Measurements from ENCODE around the gene ALDH3A2.

The ALDH3A2 gene

DNA sequence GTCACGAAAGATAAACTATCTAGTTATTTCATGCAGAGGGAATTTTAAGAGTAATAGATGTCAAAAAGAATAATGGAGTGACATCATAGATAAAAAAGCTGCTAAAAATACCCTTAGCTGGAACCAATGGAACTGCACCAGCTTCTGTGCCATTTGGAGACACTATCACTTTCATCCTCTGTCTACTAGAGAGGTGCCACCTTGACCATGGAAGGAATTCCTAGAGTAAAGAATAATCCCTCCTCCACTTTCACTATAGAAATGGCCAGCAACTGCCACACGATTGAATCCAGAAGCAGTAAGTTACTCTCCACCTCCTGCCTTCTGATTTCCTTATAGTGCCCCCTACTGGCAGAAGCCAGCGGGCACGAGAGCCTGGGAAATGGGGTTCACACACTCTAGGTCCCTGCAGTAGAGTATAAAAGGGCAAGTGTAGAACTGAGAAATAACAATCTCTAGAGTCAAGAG lies 2.8 kb upstream of the ALDH3A2 start (continued):
- TF ChIP-seq OSR2 (tag by site-specific recombination; IDR thresholded peaks at IDR 0.05) (no peak; the same call in 1 of the 2 replicates), ZBTB7A (tag by site-specific recombination; IDR thresholded peaks at IDR 0.05; ENCODE audit: low read depth) (no peak), ZNF560 (tag by site-specific recombination; IDR thresholded peaks at IDR 0.05; ENCODE audit: borderline replicate concordance) (no peak), ZNF292 (tag by site-specific recombination; IDR thresholded peaks at IDR 0.05; ENCODE audit: borderline replicate concordance, low read depth) (no peak), ZNF654 (tag by site-specific recombination; IDR thresholded peaks at IDR 0.05; ENCODE audit: low read depth) (peak; percentile 54), ZNF747 (tag by site-specific recombination; IDR thresholded peaks at IDR 0.05) (no peak), ZNF19 (tag by site-specific recombination; IDR thresholded peaks at IDR 0.05; ENCODE audit: low read depth) (no peak), ZNF701 (tag by site-specific recombination; IDR thresholded peaks at IDR 0.05) (no peak), ZNF561 (tag by site-specific recombination; IDR thresholded peaks at IDR 0.05; ENCODE audit: borderline replicate concordance) (0 out of 2 replicates have a peak, but pooled peaks have one; percentile 30), KLF1 (tag by site-specific recombination; IDR thresholded peaks at IDR 0.05) (no peak), SCRT1 (tag by site-specific recombination; IDR thresholded peaks at IDR 0.05; ENCODE audit: borderline replicate concordance) (no peak), PRDM1 (tag by site-specific recombination; IDR thresholded peaks at IDR 0.05) (peak; percentile 49; the same call in 1 of the 2 replicates), ZNF184 (tag by site-specific recombination; IDR thresholded peaks at IDR 0.05) (no peak), ZSCAN16 (tag by site-specific recombination; IDR thresholded peaks at IDR 0.05) (no peak), ZNF391 (tag by site-specific recombination; IDR thresholded peaks at IDR 0.05; ENCODE audit: borderline replicate concordance, low read depth) (no peak), SP7 (tag by site-specific recombination; IDR thresholded peaks at IDR 0.05) (0 out of 2 replicates have a peak, but pooled peaks have one; percentile 12), ZNF175 (tag by site-specific recombination; IDR thresholded peaks at IDR 0.05) (no peak), ZNF530 (tag by site-specific recombination; IDR thresholded peaks at IDR 0.05; ENCODE audit: low read depth) (no peak), ZNF473 (tag by site-specific recombination; IDR thresholded peaks at IDR 0.05) (no peak), ZNF16 (tag by site-specific recombination; IDR thresholded peaks at IDR 0.05; ENCODE audit: low read depth) (no peak), ZNF350 (tag by site-specific recombination; IDR thresholded peaks at IDR 0.05) (no peak)
- TF ChIP-seq, protein P1, sequence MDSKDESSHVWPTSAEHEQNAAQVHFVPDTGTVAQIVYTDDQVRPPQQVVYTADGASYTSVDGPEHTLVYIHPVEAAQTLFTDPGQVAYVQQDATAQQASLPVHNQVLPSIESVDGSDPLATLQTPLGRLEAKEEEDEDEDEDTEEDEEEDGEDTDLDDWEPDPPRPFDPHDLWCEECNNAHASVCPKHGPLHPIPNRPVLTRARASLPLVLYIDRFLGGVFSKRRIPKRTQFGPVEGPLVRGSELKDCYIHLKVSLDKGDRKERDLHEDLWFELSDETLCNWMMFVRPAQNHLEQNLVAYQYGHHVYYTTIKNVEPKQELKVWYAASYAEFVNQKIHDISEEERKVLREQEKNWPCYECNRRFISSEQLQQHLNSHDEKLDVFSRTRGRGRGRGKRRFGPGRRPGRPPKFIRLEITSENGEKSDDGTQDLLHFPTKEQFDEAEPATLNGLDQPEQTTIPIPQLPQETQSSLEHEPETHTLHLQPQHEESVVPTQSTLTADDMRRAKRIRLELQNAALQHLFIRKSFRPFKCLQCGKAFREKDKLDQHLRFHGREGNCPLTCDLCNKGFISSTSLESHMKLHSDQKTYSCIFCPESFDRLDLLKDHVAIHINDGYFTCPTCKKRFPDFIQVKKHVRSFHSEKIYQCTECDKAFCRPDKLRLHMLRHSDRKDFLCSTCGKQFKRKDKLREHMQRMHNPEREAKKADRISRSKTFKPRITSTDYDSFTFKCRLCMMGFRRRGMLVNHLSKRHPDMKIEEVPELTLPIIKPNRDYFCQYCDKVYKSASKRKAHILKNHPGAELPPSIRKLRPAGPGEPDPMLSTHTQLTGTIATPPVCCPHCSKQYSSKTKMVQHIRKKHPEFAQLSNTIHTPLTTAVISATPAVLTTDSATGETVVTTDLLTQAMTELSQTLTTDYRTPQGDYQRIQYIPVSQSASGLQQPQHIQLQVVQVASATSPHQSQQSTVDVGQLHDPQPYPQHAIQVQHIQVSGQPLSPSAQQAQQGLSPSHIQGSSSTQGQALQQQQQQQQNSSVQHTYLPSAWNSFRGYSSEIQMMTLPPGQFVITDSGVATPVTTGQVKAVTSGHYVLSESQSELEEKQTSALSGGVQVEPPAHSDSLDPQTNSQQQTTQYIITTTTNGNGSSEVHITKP (tag by site-specific recombination; IDR thresholded peaks at IDR 0.05): no peak
- TF ChIP-seq, protein P2, sequence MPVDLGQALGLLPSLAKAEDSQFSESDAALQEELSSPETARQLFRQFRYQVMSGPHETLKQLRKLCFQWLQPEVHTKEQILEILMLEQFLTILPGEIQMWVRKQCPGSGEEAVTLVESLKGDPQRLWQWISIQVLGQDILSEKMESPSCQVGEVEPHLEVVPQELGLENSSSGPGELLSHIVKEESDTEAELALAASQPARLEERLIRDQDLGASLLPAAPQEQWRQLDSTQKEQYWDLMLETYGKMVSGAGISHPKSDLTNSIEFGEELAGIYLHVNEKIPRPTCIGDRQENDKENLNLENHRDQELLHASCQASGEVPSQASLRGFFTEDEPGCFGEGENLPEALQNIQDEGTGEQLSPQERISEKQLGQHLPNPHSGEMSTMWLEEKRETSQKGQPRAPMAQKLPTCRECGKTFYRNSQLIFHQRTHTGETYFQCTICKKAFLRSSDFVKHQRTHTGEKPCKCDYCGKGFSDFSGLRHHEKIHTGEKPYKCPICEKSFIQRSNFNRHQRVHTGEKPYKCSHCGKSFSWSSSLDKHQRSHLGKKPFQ (tag by site-specific recombination; IDR thresholded peaks at IDR 0.05): no peak
- TF ChIP-seq, protein P3, sequence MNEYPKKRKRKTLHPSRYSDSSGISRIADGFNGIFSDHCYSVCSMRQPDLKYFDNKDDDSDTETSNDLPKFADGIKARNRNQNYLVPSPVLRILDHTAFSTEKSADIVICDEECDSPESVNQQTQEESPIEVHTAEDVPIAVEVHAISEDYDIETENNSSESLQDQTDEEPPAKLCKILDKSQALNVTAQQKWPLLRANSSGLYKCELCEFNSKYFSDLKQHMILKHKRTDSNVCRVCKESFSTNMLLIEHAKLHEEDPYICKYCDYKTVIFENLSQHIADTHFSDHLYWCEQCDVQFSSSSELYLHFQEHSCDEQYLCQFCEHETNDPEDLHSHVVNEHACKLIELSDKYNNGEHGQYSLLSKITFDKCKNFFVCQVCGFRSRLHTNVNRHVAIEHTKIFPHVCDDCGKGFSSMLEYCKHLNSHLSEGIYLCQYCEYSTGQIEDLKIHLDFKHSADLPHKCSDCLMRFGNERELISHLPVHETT (tag by site-specific recombination; IDR thresholded peaks at IDR 0.05): no peak
- TF ChIP-seq, protein P4, sequence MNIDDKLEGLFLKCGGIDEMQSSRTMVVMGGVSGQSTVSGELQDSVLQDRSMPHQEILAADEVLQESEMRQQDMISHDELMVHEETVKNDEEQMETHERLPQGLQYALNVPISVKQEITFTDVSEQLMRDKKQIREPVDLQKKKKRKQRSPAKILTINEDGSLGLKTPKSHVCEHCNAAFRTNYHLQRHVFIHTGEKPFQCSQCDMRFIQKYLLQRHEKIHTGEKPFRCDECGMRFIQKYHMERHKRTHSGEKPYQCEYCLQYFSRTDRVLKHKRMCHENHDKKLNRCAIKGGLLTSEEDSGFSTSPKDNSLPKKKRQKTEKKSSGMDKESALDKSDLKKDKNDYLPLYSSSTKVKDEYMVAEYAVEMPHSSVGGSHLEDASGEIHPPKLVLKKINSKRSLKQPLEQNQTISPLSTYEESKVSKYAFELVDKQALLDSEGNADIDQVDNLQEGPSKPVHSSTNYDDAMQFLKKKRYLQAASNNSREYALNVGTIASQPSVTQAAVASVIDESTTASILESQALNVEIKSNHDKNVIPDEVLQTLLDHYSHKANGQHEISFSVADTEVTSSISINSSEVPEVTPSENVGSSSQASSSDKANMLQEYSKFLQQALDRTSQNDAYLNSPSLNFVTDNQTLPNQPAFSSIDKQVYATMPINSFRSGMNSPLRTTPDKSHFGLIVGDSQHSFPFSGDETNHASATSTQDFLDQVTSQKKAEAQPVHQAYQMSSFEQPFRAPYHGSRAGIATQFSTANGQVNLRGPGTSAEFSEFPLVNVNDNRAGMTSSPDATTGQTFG (tag by site-specific recombination; IDR thresholded peaks at IDR 0.05; ENCODE audit: borderline replicate concordance): no peak
- TF ChIP-seq, protein P5, sequence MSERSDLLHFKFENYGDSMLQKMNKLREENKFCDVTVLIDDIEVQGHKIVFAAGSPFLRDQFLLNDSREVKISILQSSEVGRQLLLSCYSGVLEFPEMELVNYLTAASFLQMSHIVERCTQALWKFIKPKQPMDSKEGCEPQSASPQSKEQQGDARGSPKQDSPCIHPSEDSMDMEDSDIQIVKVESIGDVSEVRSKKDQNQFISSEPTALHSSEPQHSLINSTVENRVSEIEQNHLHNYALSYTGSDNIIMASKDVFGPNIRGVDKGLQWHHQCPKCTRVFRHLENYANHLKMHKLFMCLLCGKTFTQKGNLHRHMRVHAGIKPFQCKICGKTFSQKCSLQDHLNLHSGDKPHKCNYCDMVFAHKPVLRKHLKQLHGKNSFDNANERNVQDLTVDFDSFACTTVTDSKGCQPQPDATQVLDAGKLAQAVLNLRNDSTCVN (tag by site-specific recombination; optimal IDR thresholded peaks at IDR 0.05): peak; percentile 15
- TF ChIP-seq, protein P6, sequence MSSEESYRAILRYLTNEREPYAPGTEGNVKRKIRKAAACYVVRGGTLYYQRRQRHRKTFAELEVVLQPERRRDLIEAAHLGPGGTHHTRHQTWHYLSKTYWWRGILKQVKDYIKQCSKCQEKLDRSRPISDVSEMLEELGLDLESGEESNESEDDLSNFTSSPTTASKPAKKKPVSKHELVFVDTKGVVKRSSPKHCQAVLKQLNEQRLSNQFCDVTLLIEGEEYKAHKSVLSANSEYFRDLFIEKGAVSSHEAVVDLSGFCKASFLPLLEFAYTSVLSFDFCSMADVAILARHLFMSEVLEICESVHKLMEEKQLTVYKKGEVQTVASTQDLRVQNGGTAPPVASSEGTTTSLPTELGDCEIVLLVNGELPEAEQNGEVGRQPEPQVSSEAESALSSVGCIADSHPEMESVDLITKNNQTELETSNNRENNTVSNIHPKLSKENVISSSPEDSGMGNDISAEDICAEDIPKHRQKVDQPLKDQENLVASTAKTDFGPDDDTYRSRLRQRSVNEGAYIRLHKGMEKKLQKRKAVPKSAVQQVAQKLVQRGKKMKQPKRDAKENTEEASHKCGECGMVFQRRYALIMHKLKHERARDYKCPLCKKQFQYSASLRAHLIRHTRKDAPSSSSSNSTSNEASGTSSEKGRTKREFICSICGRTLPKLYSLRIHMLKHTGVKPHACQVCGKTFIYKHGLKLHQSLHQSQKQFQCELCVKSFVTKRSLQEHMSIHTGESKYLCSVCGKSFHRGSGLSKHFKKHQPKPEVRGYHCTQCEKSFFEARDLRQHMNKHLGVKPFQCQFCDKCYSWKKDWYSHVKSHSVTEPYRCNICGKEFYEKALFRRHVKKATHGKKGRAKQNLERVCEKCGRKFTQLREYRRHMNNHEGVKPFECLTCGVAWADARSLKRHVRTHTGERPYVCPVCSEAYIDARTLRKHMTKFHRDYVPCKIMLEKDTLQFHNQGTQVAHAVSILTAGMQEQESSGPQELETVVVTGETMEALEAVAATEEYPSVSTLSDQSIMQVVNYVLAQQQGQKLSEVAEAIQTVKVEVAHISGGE (tag by site-specific recombination; conservative IDR thresholded peaks at IDR 0.05; ENCODE audit: low read depth): no peak
